Activated T-cell treated with anti-CD3 and anti-CD28 coated beads, Interleukin-2, amount 50 U/mL, for 24 hours (primary cell): Measurements from ENCODE around the gene FXYD5.

Experiments
- DNase-seq: peaks from one replicate; pipeline ENCODE4 v3.0.0-alpha.2; 2020
- H3K27ac Mint-ChIP-seq: 2 replicates; pipeline ENCODE4 v1.8.0; 2020; ENCODE audit warnings: mild to moderate bottlenecking, mixed read lengths
- H3K27me3 Mint-ChIP-seq: 2 replicates; pipeline ENCODE4 v1.8.0; 2020; ENCODE audit warnings: mixed read lengths
- H3K36me3 Mint-ChIP-seq: 2 replicates; pipeline ENCODE4 v1.8.0; 2020; ENCODE audit warnings: low read depth, mixed read lengths
- H3K4me1 Mint-ChIP-seq: 2 replicates; pipeline ENCODE4 v1.8.0; 2020; ENCODE audit warnings: low read depth, mixed read lengths
- H3K4me3 Mint-ChIP-seq: 2 replicates; pipeline ENCODE4 v1.8.0; 2020; ENCODE audit warnings: mild to moderate bottlenecking, moderate library complexity, mixed read lengths
- H3K9me3 Mint-ChIP-seq: 2 replicates; pipeline ENCODE4 v1.8.0; 2020; ENCODE audit warnings: mixed read lengths

The FXYD5 gene

GRCh38 chr19:35116072-35116801 is 38.3 kb upstream of the FXYD5 start:
- no peaks in the 10 kb centered on the region for H3K9me3 Mint-ChIP-seq
- no peak overlapping the region for H3K4me3 Mint-ChIP-seq
- peaks cover 7% of the 10 kb centered on the region for H3K4me1 Mint-ChIP-seq
- H3K27me3 Mint-ChIP-seq, result no peaks in the 10 kb centered on the region
- DNase-seq, result no peak
- no peaks in the 10 kb centered on the region for H3K36me3 Mint-ChIP-seq
- H3K27ac Mint-ChIP-seq, result no peak overlapping the region

GRCh38 chr19:35117116-35117515 is 37.4 kb upstream of the FXYD5 start:
- Mint-ChIP-seq H3K27ac (no peak overlapping the region), H3K4me3 (no peak overlapping the region), H3K27me3 (no peaks in the 10 kb centered on the region)

DNA sequence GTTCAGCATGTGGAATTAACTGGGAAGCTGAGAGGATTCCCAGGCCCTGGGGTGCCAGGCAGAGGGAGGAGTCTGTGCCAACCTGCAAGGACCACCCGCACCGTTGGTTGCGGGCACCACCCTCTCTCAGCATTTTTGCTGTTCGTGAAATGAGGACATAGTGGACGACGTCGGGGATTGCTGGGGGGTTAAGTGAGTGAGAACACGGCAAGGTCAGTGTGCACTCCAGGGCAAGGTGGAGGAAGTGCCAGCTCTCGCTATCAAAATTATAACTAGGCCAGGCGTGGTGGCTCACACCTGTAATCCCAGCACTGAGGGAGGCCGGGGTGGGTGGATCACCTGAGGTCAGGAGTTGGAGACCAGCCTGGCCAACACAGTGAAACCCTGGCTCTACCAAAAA is 36.7 kb upstream of the FXYD5 start:
- H3K27me3 Mint-ChIP-seq, result no peaks in the 10 kb centered on the region
- H3K4me1 Mint-ChIP-seq, result peaks cover 7% of the 10 kb centered on the region
- H3K9me3 Mint-ChIP-seq, result no peaks in the 10 kb centered on the region
- H3K27ac Mint-ChIP-seq, result no peak overlapping the region
- H3K36me3 Mint-ChIP-seq, result no peaks in the 10 kb centered on the region
- no peak overlapping the region for H3K4me3 Mint-ChIP-seq
- DNase-seq, result no peak

More at GRCh38 chr19:35117116-35117515, 37.4 kb upstream of the FXYD5 start:
- H3K4me1 Mint-ChIP-seq, result peaks cover 7% of the 10 kb centered on the region
- no peaks in the 10 kb centered on the region for H3K36me3 Mint-ChIP-seq
- no peak for DNase-seq
- H3K9me3 Mint-ChIP-seq, result no peaks in the 10 kb centered on the region

- Mint-ChIP-seq H3K27me3 (no peaks in the 10 kb centered on the region), H3K4me1 (peaks cover 7% of the 10 kb centered on the region), H3K9me3 (no peaks in the 10 kb centered on the region), H3K27ac (no peak overlapping the region), H3K4me3 (no peak overlapping the region), H3K36me3 (no peaks in the 10 kb centered on the region)
- DNase-seq, result no peak
Observed at GRCh38 chr19:35118268-35119020, 36.1 kb upstream of the FXYD5 start.

DNA sequence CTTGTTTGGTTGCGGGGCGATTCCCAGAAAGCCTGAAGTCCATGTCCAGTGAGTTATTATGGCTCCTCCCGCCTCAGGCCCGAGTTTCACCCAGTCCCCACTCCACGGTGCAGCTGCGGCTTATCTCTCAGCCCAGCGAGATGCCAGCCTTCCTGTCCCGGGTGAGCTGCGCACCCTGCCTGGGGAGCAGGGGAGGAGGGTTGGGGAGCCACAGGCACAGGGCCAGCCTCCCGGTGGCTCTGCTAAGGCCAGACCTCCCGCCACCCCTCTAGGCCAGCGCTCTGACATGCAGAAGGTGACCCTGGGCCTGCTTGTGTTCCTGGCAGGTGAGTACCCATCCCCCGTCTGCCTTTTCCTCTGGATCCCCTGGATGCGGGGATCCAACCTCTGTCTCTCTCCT is 35.4 kb upstream of the FXYD5 start:
- no peak overlapping the region for H3K4me3 Mint-ChIP-seq
- no peak overlapping the region for H3K27ac Mint-ChIP-seq
- DNase-seq, result no peak
- no peaks in the 10 kb centered on the region for H3K9me3 Mint-ChIP-seq
- H3K36me3 Mint-ChIP-seq, result no peaks in the 10 kb centered on the region
- no peaks in the 10 kb centered on the region for H3K27me3 Mint-ChIP-seq
- H3K4me1 Mint-ChIP-seq, result peaks cover 12% of the 10 kb centered on the region

GRCh38 chr19:35119578-35120155 is 34.9 kb upstream of the FXYD5 start:
- Mint-ChIP-seq H3K4me3 (no peak overlapping the region), H3K27ac (no peak overlapping the region), H3K9me3 (no peaks in the 10 kb centered on the region), H3K36me3 (no peaks in the 10 kb centered on the region), H3K27me3 (no peaks in the 10 kb centered on the region), H3K4me1 (peaks cover 13% of the 10 kb centered on the region)
- DNase-seq, result no peak

DNA sequence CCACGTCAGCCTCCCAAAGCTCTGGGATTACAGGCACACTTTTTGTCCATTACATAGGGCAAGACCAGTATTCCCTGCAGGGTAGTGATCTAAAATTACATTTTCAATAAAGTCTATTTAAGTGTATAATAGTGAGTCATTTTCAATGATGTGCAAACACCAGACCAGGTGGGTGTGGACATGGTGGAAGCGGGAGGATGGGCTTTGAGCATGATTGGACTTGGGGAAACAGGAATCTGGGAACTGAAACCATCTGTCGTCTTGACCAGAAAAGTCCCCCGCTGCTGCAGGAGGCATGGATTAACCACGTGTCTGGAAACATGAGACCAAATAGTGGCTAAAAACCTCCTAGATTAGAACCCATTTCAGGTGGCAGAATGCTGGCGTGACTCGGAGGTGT is 34.0 kb upstream of the FXYD5 start:
- Mint-ChIP-seq H3K4me3 (no peak overlapping the region), H3K9me3 (no peaks in the 10 kb centered on the region), H3K27ac (no peak overlapping the region), H3K4me1 (peaks cover 15% of the 10 kb centered on the region), H3K36me3 (no peaks in the 10 kb centered on the region), H3K27me3 (no peaks in the 10 kb centered on the region)
- DNase-seq, result no peak

- no peaks in the 10 kb centered on the region for H3K36me3 Mint-ChIP-seq
- H3K9me3 Mint-ChIP-seq, result no peaks in the 10 kb centered on the region
- H3K4me1 Mint-ChIP-seq, result peaks cover 15% of the 10 kb centered on the region
- no peak overlapping the region for H3K27ac Mint-ChIP-seq
- no peak for DNase-seq
- no peaks in the 10 kb centered on the region for H3K27me3 Mint-ChIP-seq
- H3K4me3 Mint-ChIP-seq, result no peak overlapping the region
Observed at GRCh38 chr19:35120898-35121297, 33.6 kb upstream of the FXYD5 start.

- Mint-ChIP-seq H3K27ac (no peak overlapping the region), H3K27me3 (no peaks in the 10 kb centered on the region), H3K4me3 (no peak overlapping the region), H3K4me1 (peaks cover 15% of the 10 kb centered on the region), H3K36me3 (no peaks in the 10 kb centered on the region), H3K9me3 (no peaks in the 10 kb centered on the region)
- no peak for DNase-seq
Observed at GRCh38 chr19:35122687-35123551, 31.6 kb upstream of the FXYD5 start.

DNA sequence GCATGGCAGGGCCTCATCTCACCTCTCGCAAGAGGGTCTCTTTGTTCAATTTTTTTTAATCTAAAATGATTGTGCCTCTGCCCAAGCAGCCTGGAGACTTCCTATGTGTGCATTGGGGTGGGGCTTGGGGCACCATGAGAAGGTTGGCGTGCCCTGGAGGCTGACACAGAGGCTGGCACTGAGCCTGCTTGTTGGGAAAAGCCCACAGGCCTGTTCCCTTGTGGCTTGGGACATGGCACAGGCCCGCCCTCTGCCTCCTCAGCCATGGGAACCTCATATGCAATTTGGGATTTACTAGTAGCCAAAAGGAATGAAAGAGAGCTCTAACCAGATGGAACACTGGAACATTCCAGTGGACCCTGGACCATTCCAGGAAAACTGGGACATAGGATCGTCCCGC is 31.0 kb upstream of the FXYD5 start:
- H3K9me3 Mint-ChIP-seq, result no peaks in the 10 kb centered on the region
- peaks cover 15% of the 10 kb centered on the region for H3K4me1 Mint-ChIP-seq
- no peak for DNase-seq
- no peak overlapping the region for H3K27ac Mint-ChIP-seq
- peak overlapping the region; percentile 76 for H3K4me3 Mint-ChIP-seq
- H3K36me3 Mint-ChIP-seq, result no peaks in the 10 kb centered on the region
- H3K27me3 Mint-ChIP-seq, result no peaks in the 10 kb centered on the region

- DNase-seq, result peak; percentile 90
- Mint-ChIP-seq H3K27ac (peak overlapping the region; percentile 61), H3K36me3 (no peaks in the 10 kb centered on the region), H3K4me1 (peaks cover 15% of the 10 kb centered on the region), H3K27me3 (no peaks in the 10 kb centered on the region), H3K4me3 (peak overlapping the region; percentile 76), H3K9me3 (no peaks in the 10 kb centered on the region)
Observed at GRCh38 chr19:35124098-35125060, 30.2 kb upstream of the FXYD5 start.

- Mint-ChIP-seq H3K27ac (no peak overlapping the region), H3K36me3 (no peaks in the 10 kb centered on the region), H3K9me3 (no peaks in the 10 kb centered on the region), H3K27me3 (no peaks in the 10 kb centered on the region), H3K4me3 (no peak overlapping the region), H3K4me1 (peaks cover 15% of the 10 kb centered on the region)
- DNase-seq, result no peak
Observed at GRCh38 chr19:35125270-35125717, 29.2 kb upstream of the FXYD5 start.

DNA sequence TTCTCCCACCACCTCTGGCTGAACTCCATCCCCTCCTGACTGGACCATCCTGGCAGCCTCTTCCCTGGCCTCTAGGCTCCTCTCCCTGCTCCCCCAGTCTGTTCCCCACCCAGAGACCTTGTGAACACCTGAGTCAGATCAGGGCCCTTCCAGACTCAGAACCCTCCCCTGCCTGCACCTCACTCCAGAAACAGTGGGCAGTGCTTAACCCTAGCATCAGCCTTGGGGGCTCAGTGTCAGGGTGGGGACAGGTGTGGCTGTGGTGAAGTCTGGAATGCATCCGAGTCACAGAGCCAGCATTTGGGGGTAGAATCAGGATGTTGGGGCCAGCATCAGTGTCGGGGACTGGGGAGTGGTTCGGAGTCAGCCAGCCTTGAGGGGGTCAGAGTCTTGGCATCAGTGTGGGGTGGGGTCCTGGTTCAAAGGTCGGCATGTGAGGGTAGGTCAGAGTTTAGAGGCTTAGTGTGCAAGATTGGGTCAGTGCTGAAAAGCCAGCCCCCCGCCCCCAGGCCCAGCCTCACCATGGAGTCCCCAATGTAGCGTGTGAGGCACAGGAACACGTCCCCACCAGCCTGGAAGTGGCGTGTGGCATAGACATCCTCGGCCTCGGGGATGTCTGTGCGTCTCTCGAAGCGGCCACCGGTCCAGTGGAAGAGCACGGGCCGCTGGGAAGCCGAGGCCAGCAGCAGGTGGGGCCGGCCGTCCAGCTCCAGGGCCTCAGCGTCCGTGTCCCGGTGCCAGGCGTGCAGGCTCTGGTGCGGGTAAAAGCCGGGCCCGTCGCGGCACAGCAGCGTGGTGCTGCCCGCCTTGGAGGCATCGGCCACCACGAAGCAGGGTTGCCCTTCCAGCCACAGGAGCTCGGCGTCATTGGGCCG is 28.5 kb upstream of the FXYD5 start:
- DNase-seq, result no peak
- H3K4me1 Mint-ChIP-seq, result peaks cover 15% of the 10 kb centered on the region
- no peak overlapping the region for H3K27ac Mint-ChIP-seq
- no peak overlapping the region for H3K4me3 Mint-ChIP-seq
- no peaks in the 10 kb centered on the region for H3K36me3 Mint-ChIP-seq
- no peaks in the 10 kb centered on the region for H3K9me3 Mint-ChIP-seq
- no peaks in the 10 kb centered on the region for H3K27me3 Mint-ChIP-seq
